Lung (tissue), 12 donors: ENCODE data around the gene SLC6A8. TPM values are rescaled to one million over a fixed set of nuclear protein-coding genes. Genes with fewer than 3 reads are reported as not detected.

ENCODE experiments used
- ATAC-seq: fragments of 200-7000 bp; cut with Tn5 transposase; one replicate; pipeline ENCODE4 v1.9.1; 2020; ENCODE audit warnings: moderate number of reproducible peaks; ENCODE audit not compliant: insufficient read depth, low FRiP score
- DNase-seq, 3 donors: peaks; one replicate each; pipeline ENCODE4 v3.0.0-alpha.2; 2013 to 2017
- H3K27ac ChIP-seq, 2 donors: one replicate each; pipeline ENCODE4 v1.5.1; 2013; ENCODE audit warnings: mild to moderate bottlenecking in 2 of 2, moderate library complexity in 2 of 2, control low read depth in 1 of 2, inconsistent platforms in 1 of 2, low read depth in 1 of 2, low read length in 1 of 2
- H3K27me3 ChIP-seq, 3 donors: one replicate each; pipeline ENCODE4 v1.5.1; 2013; ENCODE audit warnings: low read length in 2 of 3; ENCODE audit not compliant: control insufficient read depth in 3 of 3, insufficient read depth in 3 of 3
- H3K36me3 ChIP-seq, 4 donors: one replicate each; pipeline ENCODE4 v1.5.1; 2013; ENCODE audit warnings: low read length in 4 of 4, mild to moderate bottlenecking in 1 of 4, moderate library complexity in 1 of 4; ENCODE audit not compliant: control insufficient read depth in 4 of 4, insufficient read depth in 4 of 4
- H3K4me1 ChIP-seq, 5 donors: one replicate each; pipeline ENCODE4 v1.5.1; 2013; ENCODE audit warnings: low read length in 5 of 5, mild to moderate bottlenecking in 2 of 5, moderate library complexity in 1 of 5; ENCODE audit not compliant: control insufficient read depth in 5 of 5, insufficient read depth in 5 of 5
- H3K4me3 ChIP-seq: one replicate; pipeline ENCODE4 v1.5.1; 2013; ENCODE audit warnings: mild to moderate bottlenecking, control low read depth, moderate library complexity
- H3K9ac ChIP-seq, 2 donors: one replicate each; pipeline ENCODE4 v1.5.1; 2013; ENCODE audit warnings: low read length in 2 of 2, control low read depth in 1 of 2; ENCODE audit not compliant: insufficient read depth in 1 of 2
- H3K9me3 ChIP-seq, 4 donors: one replicate each; pipeline ENCODE4 v1.5.1; 2013; ENCODE audit warnings: low read length in 3 of 4, mild to moderate bottlenecking in 1 of 4, moderate library complexity in 1 of 4; ENCODE audit not compliant: control insufficient read depth in 4 of 4, insufficient read depth in 3 of 4
- CTCF ChIP-seq: IDR thresholded peaks from 2 replicates; pipeline ENCODE4 v1.5.1; 2012; ENCODE audit warnings: mild to moderate bottlenecking; ENCODE audit errors: control extremely low read depth, extremely low read depth
- WGBS, 2 donors: extraction: QIAGEN DNeasy Blood & Tissue Kit; methylation state at CpG; one replicate each; pipeline ENCODE4 v1.1.7; 2013; 5-methylcytosine and 5-hydroxymethylcytosine counted together
- polyA plus RNA-seq, 2 donors: library from polyadenylated mRNA; stranded (reverse); fragments of 200-250 nt; gene quantifications; one replicate each; pipeline ENCODE4 v1.2.1, GENCODE V29; 2013
- total RNA-seq, 2 donors: library from RNA; depleted of rRNA in 1 of 2; stranded (reverse); fragments of >200 nt in 1 of 2; gene quantifications; one replicate each; pipeline ENCODE4 v1.2.1, GENCODE V29; 2014 to 2021
- donor health status: control.
- donor health status: control.
- donor health status: Bipolar disorder and iron deficiency.
- donor health status: healthy.
- donor health status: DM: yes; HTN: yes; CAD: no.

The SLC6A8 gene
- total and polyA plus RNA-seq, 4 donors: 5.3 to 21.5 (median 9.9) TPM

- H3K27ac ChIP-seq: no peak overlapping the region
- no peak overlapping the region for H3K9ac ChIP-seq
- H3K36me3 ChIP-seq: peaks cover 0 to 7% (median 0%) of the 10 kb centered on the region in 4 donors
- H3K27me3 ChIP-seq: no peaks in the 10 kb centered on the region
- H3K4me3 ChIP-seq: no peak overlapping the region
- H3K9me3 ChIP-seq: peaks cover 0 to 13% (median 7%) of the 10 kb centered on the region in 4 donors
- H3K4me1 ChIP-seq: no peaks in the 10 kb centered on the region
- no peak for TF ChIP-seq CTCF
- DNase-seq (no peak), ATAC-seq (no peak)
- WGBS, 2 donors: 86 to 97% methylated on average over 10 to 15 of the region's 15 CpGs
Observed at GRCh38 chrX:153733651-153734240, 46.0 kb downstream of the SLC6A8 start.

GRCh38 chrX:153734871-153735270, 47.1 kb downstream of the SLC6A8 start:
- TF ChIP-seq CTCF: no peak
- peaks cover 0 to 12% (median 7%) of the 10 kb centered on the region in 4 donors for H3K9me3 ChIP-seq
- H3K4me1 ChIP-seq: no peaks in the 10 kb centered on the region
- H3K9ac ChIP-seq: no peak overlapping the region
- no peak overlapping the region for H3K4me3 ChIP-seq
- DNase-seq: no peak
- WGBS, 2 donors: 90 to 100% methylated on average over 2 of the region's 2 CpGs
- peaks cover 0 to 7% (median 0%) of the 10 kb centered on the region in 4 donors for H3K36me3 ChIP-seq
- H3K27ac ChIP-seq: no peak overlapping the region
- H3K27me3 ChIP-seq: no peaks in the 10 kb centered on the region
- no peak for ATAC-seq

- H3K27me3 ChIP-seq: no peaks in the 10 kb centered on the region
- no peak for ATAC-seq
- no peak overlapping the region for H3K9ac ChIP-seq
- 83 to 85% methylated on average over 9 of the region's 9 CpGs for WGBS, 2 donors
- no peak for DNase-seq
- no peak for TF ChIP-seq CTCF
- no peak overlapping the region for H3K4me3 ChIP-seq
- peaks cover 0 to 7% (median 0%) of the 10 kb centered on the region in 4 donors for H3K36me3 ChIP-seq
- no peaks in the 10 kb centered on the region for H3K4me1 ChIP-seq
- peaks cover 0 to 12% (median 7%) of the 10 kb centered on the region in 4 donors for H3K9me3 ChIP-seq
- no peak overlapping the region for H3K27ac ChIP-seq
Observed at GRCh38 chrX:153735274-153735673, 47.5 kb downstream of the SLC6A8 start.
